GM12875 (cell line): ENCODE measurements around the gene ACP6.

ENCODE experiments used
- H3K4me3 ChIP-seq: one replicate; pipeline ENCODE4 v1.5.1; 2011; ENCODE audit warnings: low read depth, low read length, control low read depth
- CTCF ChIP-seq: IDR thresholded peaks from 2 replicates; pipeline ENCODE4 v1.5.1; 2011; ENCODE audit warnings: low read depth, mild to moderate bottlenecking, control low read depth, inconsistent platforms, low read length, moderate library complexity, borderline replicate concordance; ENCODE audit not compliant: insufficient read depth

ACP6 gene

GRCh38 chr1:147673406-147673805, 3.1 kb upstream of the ACP6 start:
- TF ChIP-seq CTCF: no peak

GRCh38 chr1:147669469-147670318, 630 bp downstream of the ACP6 start:
- TF ChIP-seq CTCF: no peak
- peak overlapping the region; percentile 85 for H3K4me3 ChIP-seq

More at GRCh38 chr1:147673406-147673805, 3.1 kb upstream of the ACP6 start:
- no peak overlapping the region for H3K4me3 ChIP-seq

- H3K4me3 ChIP-seq: no peak overlapping the region
- TF ChIP-seq CTCF: no peak
Observed at GRCh38 chr1:147665521-147665920, 4.8 kb downstream of the ACP6 start.

GRCh38 chr1:147664206-147664605, 6.1 kb downstream of the ACP6 start:
- TF ChIP-seq CTCF: no peak
- H3K4me3 ChIP-seq: no peak overlapping the region

- TF ChIP-seq CTCF: no peak
- no peak overlapping the region for H3K4me3 ChIP-seq
Observed at GRCh38 chr1:147654511-147654910, 15.8 kb downstream of the ACP6 start.

- no peak for TF ChIP-seq CTCF
- H3K4me3 ChIP-seq: no peak overlapping the region
Observed at GRCh38 chr1:147652306-147652705, 18.0 kb downstream of the ACP6 start.

GRCh38 chr1:147651466-147651865, 18.9 kb downstream of the ACP6 start:
- no peak overlapping the region for H3K4me3 ChIP-seq
- no peak for TF ChIP-seq CTCF
